HG02571 (cell line): Measurements from ENCODE around the gene NRCAM.
A peak's percentile ranks its signal among the peaks of the same experiment; 100 is the strongest.

Source experiments
- ATAC-seq: cut with Tn5 transposase; IDR thresholded peaks from one replicate; pipeline ENCODE4 v1.9.1; 2021; ENCODE audit warnings: mild to moderate bottlenecking, moderate library complexity; ENCODE audit not compliant: unreplicated experiment

NRCAM gene

DNA sequence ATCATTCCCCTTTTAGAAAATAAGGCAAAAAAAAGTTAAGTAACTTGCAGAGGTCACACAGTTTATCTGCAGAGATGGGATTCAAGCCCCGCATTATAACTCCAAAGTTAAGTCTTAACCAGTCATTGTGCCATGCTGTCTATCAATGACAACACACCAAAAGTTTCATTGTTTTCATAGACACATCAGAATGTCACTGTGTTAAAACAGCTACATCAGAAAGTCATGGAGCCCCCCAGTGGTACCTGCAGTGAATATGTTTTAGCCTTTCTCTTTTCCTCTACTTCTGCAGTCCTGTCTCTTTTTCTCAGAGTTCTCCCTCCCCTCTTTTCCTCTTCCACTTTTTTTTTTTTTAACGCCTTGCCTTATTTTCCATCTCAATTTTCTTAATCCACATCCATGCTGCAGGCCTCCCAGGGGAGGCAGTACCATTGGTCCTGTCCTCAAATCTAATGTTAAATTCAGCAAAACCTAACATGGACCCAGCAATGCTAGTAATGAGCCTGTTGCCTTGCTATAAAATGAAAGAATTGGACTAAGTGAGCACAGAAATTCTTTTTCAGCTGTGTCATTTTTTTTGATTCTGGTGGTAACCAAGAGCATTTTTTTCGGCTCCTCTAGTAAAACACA, 3.8 kb upstream of the NRCAM start:
- ATAC-seq, result no peak

DNA sequence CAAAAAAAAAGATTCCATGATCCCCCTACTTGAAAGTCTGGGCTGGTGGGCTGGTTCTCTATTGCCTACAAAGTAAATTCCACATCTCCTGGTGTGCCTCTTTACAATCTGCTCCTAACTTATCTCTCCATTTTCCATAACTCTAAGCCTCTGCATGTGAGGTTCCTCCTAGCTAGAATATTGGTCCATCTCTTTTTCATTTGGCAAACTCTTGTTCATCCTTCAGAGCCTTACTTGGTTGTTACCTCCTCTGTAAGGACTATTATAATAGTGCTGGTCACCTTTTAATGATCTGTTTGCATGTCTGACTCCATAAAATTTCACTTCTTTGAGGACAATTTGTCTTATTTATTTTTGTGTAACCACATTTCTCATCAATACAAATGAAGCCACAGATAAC, 1.6 kb upstream of the NRCAM start:
- ATAC-seq, result no peak

DNA sequence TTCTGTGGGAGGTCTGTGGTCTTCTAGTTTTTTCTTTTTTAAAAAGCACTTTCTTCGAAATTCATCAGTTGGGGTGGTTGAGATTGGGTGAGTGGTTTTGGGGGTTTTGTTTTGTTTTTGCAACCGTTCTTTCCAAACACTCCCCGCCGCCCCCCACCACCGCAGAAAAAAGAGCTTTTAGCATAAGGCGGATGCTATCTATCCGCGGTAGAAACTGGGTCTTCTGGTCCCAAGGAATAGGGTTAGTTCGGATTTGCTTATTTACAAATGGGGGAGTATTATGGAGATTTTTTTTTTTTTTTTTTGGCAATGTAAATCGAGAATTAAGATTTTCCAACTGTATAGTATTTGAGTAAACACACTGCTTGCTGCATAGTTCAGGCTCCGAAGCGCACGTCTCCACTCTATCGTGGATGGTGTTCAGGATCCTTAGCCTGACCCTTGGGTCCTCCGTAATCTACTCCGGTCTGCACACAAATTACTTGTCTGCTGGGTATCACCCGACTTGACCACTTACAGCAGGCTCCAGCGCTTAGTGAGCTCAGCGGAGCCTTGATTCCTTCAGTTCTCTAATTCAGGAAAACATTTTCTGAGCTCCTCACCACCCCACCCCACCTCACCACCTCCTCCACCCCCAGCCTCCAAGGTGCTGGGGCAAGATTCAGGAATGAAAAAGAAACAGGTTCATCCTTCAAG, 757 bp upstream of the NRCAM start:
- no peak for ATAC-seq

DNA sequence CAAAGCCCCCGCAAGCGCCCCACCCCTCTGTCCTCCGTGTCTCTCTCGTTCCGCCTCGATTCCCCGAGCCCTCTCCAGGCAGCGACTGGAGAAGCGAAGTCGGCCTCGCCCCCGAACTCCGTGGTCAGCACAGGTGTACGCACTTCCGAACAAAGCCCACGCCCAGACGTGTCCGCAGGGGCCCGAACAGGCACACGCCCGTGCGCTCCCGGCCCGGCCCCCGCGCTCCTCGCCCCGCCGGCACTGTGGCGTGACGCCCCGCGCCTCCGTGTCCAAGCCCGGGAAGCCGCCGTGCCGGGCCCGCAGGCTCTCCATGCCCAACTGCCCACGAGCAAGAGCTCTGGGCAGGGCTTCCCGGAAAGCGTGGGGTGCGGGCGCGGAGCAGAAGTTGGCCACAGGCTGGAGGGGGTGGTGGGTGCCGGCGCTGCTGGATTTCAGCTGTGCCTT, 662 bp downstream of the NRCAM start:
- peak; percentile 26 for ATAC-seq

DNA sequence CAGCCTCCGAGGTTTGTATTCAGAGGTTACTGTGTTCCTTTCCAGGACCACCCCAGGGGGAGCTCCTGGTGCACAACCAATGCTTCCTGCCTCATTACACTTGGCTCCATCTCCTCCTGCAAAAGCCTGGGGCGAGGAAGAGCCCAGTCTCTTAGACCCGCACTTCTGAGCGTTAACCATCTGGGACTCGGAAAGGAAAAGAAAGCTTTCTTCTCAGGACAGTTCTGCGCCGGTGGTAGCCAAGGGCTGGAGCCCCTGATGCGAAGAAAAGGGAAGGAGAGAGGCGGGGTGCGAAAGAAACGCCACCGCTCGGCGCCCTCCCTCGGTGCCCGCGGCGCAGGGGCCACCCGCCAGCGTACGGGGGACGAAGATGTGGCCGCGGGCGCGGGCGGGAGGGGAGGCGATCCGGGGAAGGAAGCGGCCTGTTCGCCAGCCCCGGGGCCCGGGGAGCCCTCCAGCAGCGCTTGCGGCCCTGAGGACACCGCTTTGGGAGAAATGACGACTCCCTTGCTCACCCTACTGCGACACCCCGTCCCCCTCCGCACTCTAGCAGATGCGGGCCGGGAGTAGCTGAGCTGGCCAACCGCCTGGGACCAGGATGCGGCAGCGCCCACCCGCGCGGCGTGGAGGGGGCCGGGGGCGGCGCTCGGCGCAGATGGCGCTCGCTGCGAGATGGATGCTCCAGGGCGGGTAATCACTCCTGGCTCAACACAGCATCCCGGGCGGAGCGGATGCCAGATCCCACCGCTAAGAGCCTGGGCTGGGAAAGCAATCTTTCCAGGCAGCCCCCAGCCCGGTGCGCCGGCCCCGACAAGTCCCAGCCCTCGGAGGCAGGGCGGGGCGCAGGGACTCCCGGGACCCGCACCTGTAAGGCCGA, 1.3 kb downstream of the NRCAM start:
- no peak for ATAC-seq

DNA sequence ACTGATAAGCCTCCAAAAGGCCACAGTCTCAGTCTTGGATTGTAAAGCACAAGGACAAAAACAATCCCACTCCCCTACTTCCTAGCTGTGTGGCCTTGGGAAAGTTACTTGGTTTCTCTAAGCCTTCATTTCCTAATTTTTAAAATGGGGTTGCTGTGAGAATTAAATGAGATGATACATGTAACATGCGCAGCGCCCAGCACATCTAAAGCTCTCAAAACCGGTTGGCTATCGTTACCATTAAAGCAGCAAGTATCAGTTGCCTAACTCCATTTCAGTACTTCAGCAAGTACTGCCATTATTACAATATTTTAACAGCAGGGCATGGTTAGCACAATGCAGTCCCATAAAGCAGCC, 1.9 kb downstream of the NRCAM start:
- no peak for ATAC-seq

DNA sequence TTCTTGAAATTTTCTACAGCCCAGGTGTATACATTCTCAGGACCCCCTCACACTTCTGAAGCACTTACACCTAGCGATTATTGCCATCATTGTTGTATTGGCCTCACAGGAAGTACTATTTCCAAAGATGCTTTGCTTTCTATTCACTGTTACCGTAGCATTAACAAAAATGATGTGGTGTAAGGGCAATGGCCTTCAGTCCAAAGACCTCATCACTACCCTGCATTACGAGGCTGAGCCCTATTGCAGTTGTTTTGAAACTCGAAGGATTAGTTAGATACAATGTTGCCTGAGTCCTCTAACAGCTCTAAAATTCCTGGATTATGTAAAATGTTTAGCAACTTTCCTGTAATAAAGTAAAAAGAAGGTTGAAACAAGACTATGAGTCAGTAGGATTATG, 2.9 kb downstream of the NRCAM start:
- ATAC-seq, result no peak

DNA sequence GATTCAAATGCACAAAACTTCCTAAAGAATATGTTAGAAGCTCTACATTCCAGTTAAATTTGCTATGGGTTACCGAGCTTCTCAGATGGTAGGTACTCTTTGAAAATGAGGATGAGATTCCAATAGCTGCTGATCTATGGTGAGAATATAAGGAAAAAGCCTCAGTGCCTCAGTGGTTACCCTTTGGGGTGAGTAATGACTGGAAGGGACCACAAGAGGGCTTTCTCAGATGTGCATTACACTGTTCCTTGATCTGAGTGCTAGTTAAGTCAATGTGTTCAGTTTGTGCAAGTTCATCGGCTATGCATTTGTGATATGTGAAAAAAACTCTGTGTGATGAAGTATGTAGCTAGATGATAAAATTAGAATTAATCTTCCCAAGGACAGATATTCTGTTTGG, 3.5 kb downstream of the NRCAM start:
- ATAC-seq, result peak; percentile 47

DNA sequence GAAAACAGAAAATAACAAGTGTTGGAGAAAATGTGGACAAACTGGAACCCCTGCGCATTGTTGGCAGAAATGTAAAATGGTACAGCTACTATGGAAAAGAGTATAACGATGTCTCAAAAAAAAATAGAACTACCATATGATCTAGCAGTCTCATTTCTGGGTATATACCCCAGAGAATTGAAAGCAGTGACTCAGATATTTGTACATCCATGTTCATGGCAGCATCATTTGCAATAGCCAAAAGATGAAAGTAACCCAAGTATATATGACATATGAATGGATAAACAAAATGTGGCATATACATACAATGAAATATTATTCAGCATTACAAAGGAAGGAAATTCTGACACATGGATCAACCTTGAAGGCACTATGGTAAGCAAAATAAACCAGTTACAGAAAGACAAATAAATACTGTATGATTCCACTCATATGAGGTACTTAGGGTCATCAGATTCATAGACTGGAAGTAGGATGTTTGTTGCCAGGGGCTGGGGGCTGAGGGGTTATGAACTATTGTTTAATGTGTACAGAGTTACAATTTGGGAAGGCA, 4.9 kb downstream of the NRCAM start:
- no peak for ATAC-seq

DNA sequence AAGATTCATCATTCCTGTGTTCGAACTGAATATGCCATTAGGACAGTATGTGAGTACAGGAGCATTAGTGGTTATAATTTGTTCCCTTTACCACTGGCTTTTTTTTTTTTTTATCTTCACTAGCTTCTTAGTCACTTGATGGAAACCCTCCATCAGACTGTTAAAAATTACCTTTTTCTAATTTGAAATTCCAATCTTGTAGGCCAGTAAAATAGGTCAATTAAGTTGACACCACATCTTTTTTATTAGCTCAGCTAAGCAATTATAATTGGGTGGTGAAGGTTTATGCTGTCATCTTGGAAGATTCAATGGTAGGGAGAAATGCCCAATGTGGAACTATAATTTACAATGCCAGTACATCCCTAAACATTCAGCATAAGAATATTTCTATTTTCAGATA, 6.1 kb downstream of the NRCAM start:
- no peak for ATAC-seq

DNA sequence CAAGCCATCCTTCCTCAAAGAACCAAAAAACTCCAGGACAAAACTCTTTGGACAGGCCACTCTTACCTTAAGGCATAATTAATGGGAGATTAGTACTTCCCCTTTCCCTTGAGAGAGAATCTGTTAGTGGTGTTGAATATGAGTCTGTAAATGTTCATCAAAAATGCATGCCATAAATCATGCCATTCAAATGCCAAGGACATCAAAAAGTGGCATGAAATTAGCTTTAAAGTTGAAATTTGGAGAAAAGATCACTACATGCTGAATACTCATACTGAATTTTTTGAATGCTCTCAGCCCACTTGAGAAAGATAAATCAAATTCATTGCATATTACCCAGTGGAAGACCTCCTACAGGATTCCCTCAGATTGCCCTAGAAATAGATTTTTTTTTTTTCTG, 6.7 kb downstream of the NRCAM start:
- no peak for ATAC-seq

DNA sequence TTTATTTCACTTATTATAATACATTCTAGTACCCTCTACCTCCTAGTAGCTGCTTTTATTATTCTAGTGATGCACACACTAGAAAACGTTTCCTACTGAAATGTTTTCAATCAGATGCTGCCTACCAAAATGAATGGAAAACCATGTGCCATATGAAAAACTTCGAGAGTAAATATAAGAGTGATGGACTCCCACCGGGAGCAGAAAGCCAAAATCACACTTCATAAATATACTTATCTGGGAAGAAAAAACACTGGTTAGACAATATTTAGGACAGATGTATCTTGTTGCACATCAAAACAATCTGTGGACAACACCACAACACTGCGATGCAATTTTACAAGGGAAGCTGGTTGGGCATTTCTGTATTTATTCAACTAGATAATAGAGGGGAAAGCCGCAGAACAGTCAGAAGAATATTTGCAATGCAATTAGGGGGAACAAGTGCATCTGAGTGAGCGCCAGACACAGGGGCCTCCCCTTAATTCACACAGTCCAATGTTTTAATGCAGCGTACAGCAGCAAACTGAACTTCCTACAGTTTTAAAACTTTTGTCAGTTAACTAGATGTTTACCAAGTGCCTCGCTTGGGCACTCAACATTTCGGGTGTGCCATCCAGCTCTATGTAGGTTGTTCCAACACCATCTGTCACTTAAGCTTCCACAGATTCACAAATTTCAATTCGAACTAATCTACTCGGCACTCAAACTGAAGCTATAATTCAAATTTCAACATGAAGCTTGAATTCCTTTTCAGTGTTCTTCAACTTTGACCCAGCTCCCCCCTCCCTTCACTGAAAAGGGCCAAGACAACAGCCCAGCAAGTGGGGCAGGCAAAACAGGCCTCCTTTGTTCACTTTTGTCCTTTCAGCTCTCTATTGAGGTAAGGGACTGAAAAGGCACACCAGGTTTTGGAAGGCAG, 7.4 kb downstream of the NRCAM start:
- no peak for ATAC-seq

DNA sequence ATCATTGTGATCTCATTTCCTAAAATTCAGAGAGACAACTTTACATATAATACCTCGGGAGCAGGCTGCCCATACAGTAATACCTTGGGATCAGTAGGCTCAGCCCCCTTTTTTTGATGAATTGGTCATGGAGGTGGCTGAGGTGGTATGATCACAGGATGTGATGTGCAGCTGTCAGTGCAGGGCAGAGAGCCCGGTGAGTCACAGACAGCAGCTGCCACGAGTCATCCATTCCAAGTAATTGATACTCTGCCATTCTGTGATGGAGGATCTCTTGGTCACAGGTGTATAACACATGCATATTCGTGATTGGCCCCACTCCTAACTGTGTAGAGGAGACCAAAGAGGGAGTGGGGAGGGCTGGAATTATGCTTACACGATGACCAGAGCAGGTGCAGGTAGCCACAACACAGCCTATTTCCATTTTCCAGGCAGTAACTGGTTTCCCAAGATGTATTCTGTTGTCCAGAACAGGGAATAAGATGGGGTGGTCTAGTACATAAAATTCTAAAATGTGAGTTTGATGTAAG, 14.1 kb downstream of the NRCAM start:
- no peak for ATAC-seq

DNA sequence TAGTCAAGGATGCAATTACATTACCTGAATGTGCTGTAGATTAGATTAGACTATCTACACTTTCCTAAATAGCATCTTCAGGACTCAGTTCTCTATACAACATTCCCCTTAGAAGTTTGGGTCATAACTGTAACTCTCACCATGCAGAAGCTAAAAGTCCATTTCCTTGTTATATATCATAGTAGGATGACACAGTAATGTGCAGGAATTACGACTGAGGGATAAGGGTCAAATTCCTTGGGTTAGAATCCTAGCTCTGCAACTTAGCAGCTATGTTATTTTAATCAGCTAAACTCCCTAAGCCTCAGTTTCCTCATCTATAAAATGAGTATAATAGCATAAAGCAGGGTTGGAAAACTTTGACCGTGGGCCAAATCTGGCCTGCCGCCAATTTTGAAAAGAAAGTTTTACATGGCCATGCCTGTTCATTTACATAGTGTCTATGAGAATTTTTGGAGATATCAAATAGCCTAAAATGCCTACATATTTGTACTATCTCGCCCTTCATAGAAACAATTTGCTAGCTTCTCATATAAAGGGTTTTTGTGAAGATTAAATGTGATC, 14.8 kb downstream of the NRCAM start:
- ATAC-seq, result no peak

DNA sequence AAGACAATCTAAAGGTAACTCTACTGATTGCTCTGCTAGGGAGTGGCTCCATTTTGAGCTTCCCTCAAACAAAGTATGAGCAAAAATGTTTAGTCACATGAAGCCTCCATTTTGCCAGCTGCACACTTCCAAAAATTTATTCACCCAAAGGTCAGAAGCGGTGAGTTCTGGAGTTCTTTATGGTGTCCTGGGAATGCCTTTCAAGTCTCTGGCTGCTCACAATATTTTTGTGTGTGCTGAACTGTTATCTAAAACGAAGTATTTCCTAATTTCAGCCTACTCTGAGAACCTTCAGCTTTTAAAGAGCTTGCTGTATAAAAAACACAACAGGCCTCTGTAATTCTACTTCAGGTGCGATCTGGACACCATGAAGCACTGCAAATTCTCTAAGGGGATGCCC, 15.6 kb downstream of the NRCAM start:
- ATAC-seq, result no peak

DNA sequence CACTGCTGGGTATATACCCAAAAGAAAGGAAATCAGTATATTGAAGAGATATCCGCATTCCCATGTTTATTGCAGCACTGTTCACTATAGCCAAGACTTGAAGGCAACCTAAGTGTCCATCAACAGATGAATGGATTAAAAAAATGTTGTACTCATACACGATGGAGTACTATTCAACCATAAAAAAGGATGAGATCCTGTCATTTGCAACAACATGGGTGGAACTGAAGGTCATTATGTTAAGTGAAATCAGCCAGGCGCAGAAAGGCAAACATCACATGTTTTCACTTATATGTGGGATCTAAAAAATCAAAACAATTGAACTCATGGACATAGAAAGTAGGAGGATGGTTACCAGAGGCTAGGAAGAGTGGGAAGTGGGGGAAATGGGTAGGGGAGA, 19.3 kb downstream of the NRCAM start:
- no peak for ATAC-seq

DNA sequence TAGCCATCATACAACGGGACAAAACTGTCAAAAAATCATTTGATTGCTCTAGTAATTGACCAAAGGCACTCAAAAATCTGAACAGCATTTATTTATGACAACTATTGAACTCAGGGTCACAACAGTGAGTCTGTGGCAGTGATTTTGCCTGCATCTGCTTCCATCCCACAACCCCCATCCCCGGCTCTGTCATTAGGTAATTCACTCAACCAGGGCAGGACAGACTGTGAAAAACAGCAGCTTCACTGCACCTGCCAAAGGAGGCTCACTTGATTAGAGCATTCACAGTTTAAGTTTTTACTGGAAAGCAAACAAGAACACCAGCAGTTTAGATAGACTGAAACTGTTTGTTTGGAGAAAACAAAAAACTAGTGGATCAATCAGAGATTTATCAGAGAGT, 22.2 kb downstream of the NRCAM start:
- ATAC-seq, result no peak

DNA sequence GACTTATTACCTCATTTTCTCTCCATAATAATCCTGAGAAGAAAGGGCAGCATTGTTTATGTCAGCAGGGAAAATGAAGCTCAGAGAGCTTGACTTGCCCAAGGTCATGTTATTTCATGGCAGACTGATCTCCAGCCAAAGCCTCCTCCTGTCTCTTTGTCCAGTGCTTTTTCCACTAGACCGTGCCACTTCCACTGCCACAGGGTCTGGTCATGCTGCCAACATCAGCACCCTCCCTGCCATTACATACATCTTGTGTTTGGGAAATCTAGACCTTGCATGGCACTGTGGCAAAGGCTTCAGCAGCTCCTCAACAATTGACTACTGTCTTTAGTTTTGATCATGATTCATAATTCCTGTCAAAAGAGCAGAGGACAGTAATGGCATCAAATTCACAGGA, 25.1 kb downstream of the NRCAM start:
- no peak for ATAC-seq

DNA sequence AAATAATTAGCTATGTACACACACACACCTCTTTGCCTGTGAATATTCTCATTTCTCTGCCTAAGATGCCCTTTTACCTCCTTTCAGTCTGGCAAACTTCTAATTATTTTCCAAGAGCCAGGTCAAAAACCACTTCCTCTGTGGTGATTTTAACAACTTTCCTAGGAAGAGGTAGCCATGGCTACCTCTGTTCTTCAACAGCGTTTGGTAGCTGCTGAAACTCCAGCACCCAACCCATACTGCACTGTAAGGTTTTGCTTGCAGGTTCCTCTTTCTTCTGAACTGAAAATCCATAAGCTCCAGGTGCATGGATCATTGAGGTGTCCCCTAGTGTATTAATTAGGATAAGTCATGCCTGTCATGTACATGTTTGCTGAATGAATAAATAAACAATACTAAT, 25.6 kb downstream of the NRCAM start:
- ATAC-seq, result no peak

DNA sequence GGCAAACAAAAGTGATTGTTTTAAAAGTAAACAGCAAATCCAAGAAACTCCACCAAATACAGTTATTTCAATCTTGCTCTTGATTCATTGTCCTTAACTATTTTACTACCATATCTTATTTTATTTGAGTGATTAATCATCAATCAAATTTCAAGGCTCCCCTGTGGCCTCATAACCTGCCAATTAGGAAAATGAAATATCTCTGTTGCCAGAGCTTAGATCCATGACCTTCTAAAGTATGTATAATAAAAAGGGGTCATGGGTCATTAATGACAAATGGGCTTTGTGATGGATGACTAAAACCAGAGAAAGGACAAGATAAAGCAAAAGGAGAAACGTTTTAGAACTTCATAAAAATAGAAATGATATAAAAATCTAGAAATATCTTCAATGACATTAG, 28.5 kb downstream of the NRCAM start:
- ATAC-seq, result no peak
